GM12865 (cell line): ENCODE data around the gene TMEM62.

Source experiments
- DNase-seq: peaks from one replicate; pipeline ENCODE4 v3.0.0; 2010; ENCODE audit warnings: low read depth
- H3K4me3 ChIP-seq: 2 replicates; pipeline ENCODE4 v1.5.1; 2011; ENCODE audit warnings: mild to moderate bottlenecking, low read depth, low read length, control low read depth
- TF ChIP-seq, protein P1 (sequence below): IDR thresholded peaks from 2 replicates; pipeline ENCODE4 v1.5.1; 2011; ENCODE audit warnings: low read length, control low read depth, low read depth, inconsistent platforms; ENCODE audit not compliant: insufficient read depth; ENCODE audit errors: missing control alignments

Gene TMEM62

DNA sequence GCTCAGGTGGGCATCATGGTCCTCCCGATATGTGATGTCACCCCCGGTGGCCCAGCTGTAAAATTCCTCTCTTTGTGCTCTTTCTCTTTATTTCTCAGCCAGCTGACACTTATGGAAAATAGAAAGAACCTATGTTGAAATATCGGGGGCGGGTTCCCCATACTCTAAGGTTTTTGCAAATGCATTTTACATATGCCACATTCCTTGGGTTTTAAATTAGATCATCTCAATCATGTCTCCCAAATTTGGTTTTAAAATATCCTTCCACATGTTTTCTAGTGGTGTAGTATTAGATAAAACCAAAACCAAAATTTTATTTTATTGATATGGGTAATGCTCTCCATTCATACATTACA lies 4.4 kb upstream of the TMEM62 start:
- no peak for DNase-seq
- TF ChIP-seq, protein P1, sequence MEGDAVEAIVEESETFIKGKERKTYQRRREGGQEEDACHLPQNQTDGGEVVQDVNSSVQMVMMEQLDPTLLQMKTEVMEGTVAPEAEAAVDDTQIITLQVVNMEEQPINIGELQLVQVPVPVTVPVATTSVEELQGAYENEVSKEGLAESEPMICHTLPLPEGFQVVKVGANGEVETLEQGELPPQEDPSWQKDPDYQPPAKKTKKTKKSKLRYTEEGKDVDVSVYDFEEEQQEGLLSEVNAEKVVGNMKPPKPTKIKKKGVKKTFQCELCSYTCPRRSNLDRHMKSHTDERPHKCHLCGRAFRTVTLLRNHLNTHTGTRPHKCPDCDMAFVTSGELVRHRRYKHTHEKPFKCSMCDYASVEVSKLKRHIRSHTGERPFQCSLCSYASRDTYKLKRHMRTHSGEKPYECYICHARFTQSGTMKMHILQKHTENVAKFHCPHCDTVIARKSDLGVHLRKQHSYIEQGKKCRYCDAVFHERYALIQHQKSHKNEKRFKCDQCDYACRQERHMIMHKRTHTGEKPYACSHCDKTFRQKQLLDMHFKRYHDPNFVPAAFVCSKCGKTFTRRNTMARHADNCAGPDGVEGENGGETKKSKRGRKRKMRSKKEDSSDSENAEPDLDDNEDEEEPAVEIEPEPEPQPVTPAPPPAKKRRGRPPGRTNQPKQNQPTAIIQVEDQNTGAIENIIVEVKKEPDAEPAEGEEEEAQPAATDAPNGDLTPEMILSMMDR, result no peak
- no peak overlapping the region for H3K4me3 ChIP-seq

DNA sequence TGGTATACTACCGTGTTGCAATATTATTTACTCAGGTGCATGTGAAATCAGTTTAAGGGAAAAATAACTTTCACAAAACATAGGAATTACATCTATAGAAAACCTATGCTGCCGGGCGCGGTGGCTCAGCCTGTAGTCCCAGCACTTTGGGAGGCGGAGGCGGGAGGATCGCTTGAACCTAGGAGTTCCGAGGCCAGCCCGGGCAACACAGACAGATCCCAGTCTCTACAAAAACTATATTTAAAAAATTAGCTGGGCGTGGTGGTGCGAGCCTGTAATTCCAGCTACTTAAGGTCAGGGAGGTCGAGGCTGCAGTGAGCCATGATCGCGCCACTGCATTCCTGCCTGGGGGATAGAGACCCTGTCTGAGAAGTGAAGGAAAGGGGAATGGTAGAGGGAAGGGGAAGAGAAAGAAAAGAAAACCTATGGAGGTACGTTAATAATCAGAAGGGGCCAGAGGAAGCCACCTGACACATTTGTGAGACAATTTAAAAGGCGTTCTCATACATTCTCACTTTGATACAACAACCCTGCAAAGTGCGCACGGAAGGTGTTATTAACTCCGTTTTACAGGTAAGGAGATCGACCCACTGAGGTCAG lies 456 bp upstream of the TMEM62 start:
- TF ChIP-seq, protein P1, result no peak
- DNase-seq, result no peak
- H3K4me3 ChIP-seq, result peak overlapping the region; percentile 97

DNA sequence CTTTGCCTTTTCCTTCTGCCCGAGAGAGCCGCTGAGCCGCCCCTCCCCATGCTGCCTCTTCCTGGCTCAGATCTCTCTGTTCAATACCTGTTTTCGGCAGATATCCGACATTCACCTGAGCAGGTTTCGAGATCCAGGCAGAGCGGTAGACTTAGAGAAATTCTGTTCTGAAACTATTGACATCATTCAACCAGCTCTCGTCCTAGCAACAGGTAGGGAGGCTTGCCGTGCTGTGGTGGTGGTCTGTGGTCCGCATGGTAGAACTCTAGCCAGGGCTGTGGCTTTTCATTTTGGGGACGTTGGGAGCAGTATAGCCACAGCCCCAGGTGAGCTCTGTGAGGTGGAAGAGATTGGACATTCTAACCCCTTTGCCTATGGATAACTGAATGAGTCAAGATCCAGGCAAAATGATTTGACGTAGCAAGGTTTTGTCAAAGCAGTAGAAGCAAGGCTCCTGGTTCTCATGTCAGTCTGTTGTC lies 810 bp downstream of the TMEM62 start:
- TF ChIP-seq, protein P1, result no peak
- peak; percentile 23 for DNase-seq
- peak overlapping the region; percentile 97 for H3K4me3 ChIP-seq

DNA sequence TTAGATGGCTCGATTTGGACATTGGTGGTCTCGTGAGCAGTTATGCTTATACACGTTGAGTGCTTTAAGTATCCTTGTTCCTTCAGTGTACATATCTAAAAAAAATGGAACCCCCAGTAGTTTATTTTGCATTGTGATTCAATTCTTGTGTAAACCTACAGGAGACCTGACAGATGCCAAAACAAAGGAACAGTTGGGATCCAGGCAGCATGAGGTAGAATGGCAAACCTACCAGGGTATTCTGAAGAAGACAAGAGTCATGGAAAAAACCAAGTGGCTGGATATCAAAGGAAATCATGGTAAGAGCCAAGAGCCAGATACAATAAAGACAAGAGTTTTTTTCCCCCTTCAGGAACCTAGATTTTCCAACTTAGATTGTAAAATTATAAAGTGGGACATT lies 2.0 kb downstream of the TMEM62 start:
- no peak for DNase-seq
- H3K4me3 ChIP-seq, result no peak overlapping the region
- TF ChIP-seq, protein P1, result no peak

DNA sequence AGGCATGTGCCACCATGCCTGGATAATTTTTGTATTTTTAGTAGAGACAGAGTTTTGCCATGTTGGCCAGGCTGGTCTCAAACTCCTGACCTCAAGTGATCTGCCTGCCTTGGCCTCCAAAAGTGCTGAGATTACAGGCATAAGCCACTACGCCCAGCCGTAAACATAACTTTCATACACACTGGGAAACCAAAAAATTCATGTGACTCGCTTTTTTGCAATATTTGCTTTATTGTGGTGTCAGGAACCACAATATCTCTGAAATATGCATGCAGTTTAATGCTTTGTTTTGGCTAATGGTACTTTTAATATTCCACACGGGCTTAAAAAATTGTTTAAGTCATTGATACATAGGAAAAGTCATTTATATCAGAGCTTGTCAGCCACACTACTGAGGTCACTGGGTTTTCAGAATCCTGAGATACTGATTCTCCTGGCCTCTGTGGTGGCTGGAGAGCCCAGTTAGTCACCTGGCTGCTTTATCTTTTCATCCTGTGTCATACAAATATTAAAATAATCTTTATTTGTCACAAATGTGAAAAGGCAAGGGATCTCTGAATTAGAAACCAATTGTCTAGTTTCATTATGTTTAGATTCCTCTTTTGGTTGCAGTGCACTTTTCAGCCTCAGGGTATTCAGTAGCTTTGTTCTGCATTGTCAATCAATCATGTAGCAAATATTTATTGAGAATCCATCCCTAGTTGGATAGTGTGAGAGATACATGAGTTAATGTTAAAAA lies 10.0 kb downstream of the TMEM62 start:
- no peak overlapping the region for H3K4me3 ChIP-seq
- peak; percentile 22 for DNase-seq
- TF ChIP-seq, protein P1, result no peak

DNA sequence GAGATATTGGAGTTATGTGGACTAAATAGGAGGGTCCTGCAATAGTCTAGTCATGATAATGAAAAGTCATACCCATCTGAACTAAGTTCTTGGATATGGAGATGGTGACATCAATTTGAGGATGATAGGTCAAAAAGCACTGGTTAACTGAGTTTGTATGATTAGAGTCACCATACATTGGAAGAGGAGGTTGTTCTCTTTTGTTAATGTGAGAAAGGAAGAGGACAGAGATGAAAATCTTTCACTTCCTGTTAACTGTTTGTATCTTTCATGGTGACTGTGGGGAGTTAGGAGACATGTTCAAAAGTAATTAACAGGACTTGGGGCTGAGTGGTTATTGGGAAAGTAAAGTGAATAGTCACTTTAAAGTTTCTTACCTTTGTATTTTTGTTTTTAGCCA lies 11.1 kb downstream of the TMEM62 start:
- peak; percentile 19 for DNase-seq
- TF ChIP-seq, protein P1, result no peak
- H3K4me3 ChIP-seq, result no peak overlapping the region
